AG04450 (cell line): ENCODE data around the gene SMAD3. TPM values are rescaled to one million over a fixed set of nuclear protein-coding genes. Genes with fewer than 3 reads are reported as not detected.
A peak's percentile ranks its signal among the peaks of the same experiment; 100 is the strongest.
"Not testable (repeated sequence)": the region's sequence is repeated elsewhere in the genome, so short reads cannot be mapped to it uniquely, and the experiment has no call there.

Experiments
- CTCF ChIA-PET: fragments of 300-600, 350-600 bp; formaldehyde crosslinking; extraction: SDS; loops from one replicate; lab custom pipeline; 2022; ENCODE audit warnings: antibody characterized with exemption, inconsistent platforms; lab: Charles Lee
- POLR2A ChIA-PET: fragments of 350-600 bp; formaldehyde crosslinking; extraction: SDS; loops from one replicate; lab custom pipeline; 2021; ENCODE audit warnings: antibody characterized with exemption, inconsistent platforms; lab: Yijun Ruan, JAX
- DNase-seq: peaks from one replicate; pipeline ENCODE4 v3.0.0-alpha.2; 2011; ENCODE audit warnings: low read depth, low spot score
- H3K27ac ChIP-seq: one replicate; pipeline ENCODE4 v1.5.1; 2012; ENCODE audit warnings: low read depth, low read length, control low read depth
- H3K27me3 ChIP-seq: one replicate; pipeline ENCODE4 v1.6.0; 2012; ENCODE audit warnings: low read length; ENCODE audit not compliant: control insufficient read depth, insufficient read depth
- H3K4me3 ChIP-seq: 2 replicates; pipeline ENCODE4 v1.5.1; 2011; ENCODE audit warnings: mild to moderate bottlenecking, low read depth, low read length, control low read depth
- H3K9me3 ChIP-seq: 2 replicates; pipeline ENCODE4 v1.5.1; 2012; ENCODE audit warnings: low read length; ENCODE audit not compliant: control insufficient read depth, insufficient read depth
- polyA plus RNA-seq: library from polyadenylated mRNA; depleted of rRNA; stranded (reverse); fragments of >200 nt; gene quantifications from 2 replicates; pipeline ENCODE4 v1.2.3, GENCODE V29; 2011
- TF ChIP-seq, protein P1 (sequence below): IDR thresholded peaks from 2 replicates; pipeline ENCODE4 v1.5.1; 2011; ENCODE audit warnings: low read depth, low read length, control low read depth, inconsistent platforms

Gene SMAD3
- polyA plus RNA-seq, 1 experiment, result 115 TPM

DNA sequence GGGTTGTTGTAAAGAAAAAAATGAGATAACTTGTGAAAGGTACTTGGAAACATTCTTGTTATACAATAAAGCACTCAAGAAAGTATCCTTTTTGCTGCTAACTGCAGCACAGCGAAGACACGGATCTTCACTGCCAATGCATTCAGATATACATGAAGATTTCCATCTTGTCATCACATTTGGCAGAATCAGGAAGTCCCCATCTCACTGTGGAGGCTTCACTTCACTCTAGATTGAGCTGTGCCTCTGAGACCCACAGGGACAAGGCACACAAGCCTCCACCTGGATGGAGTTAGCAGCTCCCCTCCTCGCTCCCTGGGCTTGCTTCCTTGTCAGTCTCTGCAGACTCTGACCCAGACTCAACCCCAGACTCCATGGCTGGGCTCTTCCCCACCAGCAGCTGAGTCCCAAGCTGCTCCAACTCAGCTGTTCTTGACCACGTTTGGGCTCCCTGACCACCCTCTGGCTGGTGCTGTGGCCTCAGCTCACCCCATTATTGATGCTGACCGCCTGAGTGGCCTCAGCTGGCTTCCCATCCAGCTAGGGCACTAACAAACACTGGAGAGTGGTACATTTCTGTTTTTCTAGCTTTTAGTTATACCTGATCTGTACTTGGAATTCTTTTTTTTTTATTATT, 45.4 kb upstream of the SMAD3 start:
- no peak overlapping the region for H3K27ac ChIP-seq
- POLR2A ChIA-PET, result interaction anchor here (0.8 kb wide), 1 partner anchor 22 kb away, joined by 3 read pairs; no protein-coding TSS in a partner anchor
- TF ChIP-seq, protein P1, sequence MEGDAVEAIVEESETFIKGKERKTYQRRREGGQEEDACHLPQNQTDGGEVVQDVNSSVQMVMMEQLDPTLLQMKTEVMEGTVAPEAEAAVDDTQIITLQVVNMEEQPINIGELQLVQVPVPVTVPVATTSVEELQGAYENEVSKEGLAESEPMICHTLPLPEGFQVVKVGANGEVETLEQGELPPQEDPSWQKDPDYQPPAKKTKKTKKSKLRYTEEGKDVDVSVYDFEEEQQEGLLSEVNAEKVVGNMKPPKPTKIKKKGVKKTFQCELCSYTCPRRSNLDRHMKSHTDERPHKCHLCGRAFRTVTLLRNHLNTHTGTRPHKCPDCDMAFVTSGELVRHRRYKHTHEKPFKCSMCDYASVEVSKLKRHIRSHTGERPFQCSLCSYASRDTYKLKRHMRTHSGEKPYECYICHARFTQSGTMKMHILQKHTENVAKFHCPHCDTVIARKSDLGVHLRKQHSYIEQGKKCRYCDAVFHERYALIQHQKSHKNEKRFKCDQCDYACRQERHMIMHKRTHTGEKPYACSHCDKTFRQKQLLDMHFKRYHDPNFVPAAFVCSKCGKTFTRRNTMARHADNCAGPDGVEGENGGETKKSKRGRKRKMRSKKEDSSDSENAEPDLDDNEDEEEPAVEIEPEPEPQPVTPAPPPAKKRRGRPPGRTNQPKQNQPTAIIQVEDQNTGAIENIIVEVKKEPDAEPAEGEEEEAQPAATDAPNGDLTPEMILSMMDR, result no peak
- DNase-seq, result no peak
- CTCF ChIA-PET, result no interaction called here
- no peak overlapping the region for H3K4me3 ChIP-seq
- H3K27me3 ChIP-seq, result no peaks in the 10 kb centered on the region
- H3K9me3 ChIP-seq, result no peaks in the 10 kb centered on the region

DNA sequence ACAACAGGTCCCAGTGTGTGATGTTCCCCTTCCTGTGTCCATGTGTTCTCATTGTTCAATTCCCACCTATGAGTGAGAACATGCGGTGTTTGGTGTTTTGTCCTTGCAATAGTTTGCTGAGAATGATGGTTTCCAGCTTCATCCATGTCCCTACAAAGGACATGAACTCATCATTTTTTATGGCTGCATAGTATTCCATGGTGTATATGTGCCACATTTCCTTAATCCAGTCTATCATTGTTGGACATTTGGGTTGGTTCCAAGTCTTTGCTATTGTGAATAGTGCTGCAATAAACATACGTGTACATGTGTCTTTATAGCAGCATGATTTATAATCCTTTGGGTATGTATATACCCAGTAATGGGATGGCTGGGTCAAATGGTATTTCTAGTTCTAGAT, 44.7 kb upstream of the SMAD3 start:
- H3K27me3 ChIP-seq, H3K9me3 ChIP-seq, H3K27ac ChIP-seq, DNase-seq, CTCF ChIA-PET, H3K4me3 ChIP-seq: not testable (repeated sequence)
- POLR2A ChIA-PET, result interaction anchor here (1.3 kb wide), 1 partner anchor 29 kb away, joined by 3 read pairs; no protein-coding TSS in a partner anchor

DNA sequence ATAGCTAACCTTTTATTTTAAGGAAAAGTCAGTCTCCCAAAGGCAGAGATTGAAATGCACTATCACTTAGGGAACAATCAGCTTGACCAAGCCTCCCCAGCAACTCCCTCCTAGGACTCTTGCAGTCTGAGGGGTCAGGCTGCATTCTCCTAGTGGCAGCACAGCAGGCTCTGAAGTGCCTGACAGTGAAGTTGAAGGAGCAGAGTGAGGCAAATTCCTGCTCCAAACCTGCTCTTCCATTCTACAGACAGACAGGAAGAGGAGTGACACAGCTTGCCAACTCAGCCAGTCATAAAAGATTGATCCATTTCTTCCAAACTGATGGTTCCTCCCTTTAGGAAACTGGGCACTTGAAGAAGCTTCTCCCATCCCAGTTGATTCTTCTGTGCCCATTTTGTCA, 43.9 kb upstream of the SMAD3 start:
- TF ChIP-seq, protein P1, result no peak
- Histone ChIP-seq H3K27ac (no peak overlapping the region), H3K4me3 (no peak overlapping the region), H3K27me3 (no peaks in the 10 kb centered on the region), H3K9me3 (no peaks in the 10 kb centered on the region)
- POLR2A ChIA-PET, result interaction anchor here (1.3 kb wide), 1 partner anchor 29 kb away, joined by 3 read pairs; no protein-coding TSS in a partner anchor
- CTCF ChIA-PET, result no interaction called here
- DNase-seq, result no peak

DNA sequence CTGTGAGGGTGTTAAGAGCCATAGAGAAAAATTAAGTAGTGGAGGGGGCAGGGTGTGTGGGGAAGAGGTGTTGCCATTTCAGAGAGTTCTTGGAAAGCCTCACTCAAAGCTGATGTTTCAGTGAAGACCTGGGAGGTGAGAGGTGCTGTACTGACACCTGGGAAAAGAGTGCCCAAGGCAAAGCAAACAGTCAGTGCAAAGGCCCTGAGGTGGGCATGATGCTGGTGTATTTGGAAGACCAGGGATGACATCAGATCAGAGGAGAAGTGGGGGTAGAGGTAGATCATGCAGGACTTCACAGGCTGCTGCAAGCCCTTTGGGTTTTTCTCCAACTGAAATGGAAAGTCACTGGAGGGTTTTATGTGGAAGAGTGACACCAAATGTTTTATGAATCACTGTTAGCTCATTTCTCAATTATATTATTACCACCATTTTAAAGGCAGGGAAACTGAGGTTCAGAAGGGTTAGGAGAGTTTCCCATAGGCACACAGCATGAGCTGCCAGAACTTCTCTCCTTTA, 42.8 kb upstream of the SMAD3 start:
- Histone ChIP-seq H3K27me3 (no peaks in the 10 kb centered on the region), H3K27ac (no peak overlapping the region), H3K4me3 (no peak overlapping the region), H3K9me3 (no peaks in the 10 kb centered on the region)
- CTCF ChIA-PET, result no interaction called here
- DNase-seq, result no peak
- TF ChIP-seq, protein P1, result no peak
- POLR2A ChIA-PET, result no interaction called here

DNA sequence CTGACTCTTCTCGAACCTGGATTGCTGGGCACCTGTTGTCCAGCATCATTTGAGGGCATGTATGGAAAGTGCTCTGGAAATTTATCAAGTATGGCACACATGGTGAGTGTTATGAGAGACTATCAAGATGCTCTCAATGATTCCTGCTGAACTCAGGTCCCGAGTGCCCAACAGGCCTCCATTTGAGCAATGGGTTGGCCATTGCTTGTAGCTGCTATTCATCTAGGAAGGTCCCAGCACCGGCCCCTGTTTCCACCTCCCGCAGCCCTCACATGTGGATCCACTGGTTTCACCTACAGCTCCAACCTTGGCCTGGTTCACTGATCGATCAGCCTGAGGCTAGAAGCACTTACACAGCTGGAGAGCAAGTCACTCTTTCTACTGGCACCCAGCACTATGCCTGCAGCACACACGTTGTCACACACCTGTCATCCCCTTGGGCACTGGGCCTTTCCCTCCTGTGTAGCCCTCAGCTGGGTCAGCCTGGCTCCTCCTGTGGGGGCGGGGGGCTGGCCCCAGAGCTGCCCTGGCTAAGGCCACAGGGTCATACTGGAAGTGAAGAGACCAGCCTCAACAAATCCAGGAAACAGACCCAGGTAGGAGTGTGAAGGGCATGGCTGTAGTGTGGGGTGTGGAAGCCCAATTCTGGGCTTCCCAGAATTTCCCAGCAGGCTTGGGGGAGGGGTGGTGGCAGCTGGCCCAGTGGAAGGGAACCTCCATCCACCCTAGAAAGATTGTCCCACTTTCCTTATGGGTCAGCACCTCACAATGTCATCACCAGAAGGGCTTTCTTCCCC, 41.7 kb upstream of the SMAD3 start:
- no peak overlapping the region for H3K4me3 ChIP-seq
- POLR2A ChIA-PET, result interaction anchor here (0.7 to 3.0 kb wide), 4 partner anchors 19 to 56 kb away, joined by 3 to 12 read pairs (median 6); partner anchors contain the start of gene SMAD3
- no peaks in the 10 kb centered on the region for H3K27me3 ChIP-seq
- CTCF ChIA-PET, result no interaction called here
- H3K9me3 ChIP-seq, result no peaks in the 10 kb centered on the region
- no peak for DNase-seq
- TF ChIP-seq, protein P1, result no peak
- H3K27ac ChIP-seq, result peak overlapping the region; percentile 89
